ENCODE measurements around the gene SPACA9. TPM values are rescaled to one million over a fixed set of nuclear protein-coding genes. Genes with fewer than 3 reads are reported as not detected.

The SPACA9 gene
- total RNA-seq, 1 experiment from 2014 or later = 0.80 TPM

DNA sequence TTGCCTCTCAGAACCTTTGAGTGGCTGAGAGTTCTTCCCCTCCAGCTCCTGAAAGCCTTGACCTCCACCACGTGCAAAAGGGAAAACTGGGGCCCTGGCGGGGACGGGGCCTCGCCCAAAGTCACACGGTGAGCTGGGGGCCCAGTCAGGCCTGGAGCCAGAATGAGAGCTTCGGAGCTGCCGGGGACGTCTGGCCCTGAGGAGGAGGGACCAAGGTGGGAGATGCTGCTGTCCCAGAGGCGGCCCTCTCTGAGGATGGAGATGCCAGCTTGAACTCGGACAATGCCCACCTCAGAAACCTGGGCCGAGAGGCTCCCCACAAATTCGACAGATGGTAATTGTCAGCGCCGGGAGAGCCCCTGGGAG, 1.3 kb upstream of the SPACA9 start:
- Histone ChIP-seq H3K27me3 (ENCODE audit: control insufficient read depth, insufficient read depth, low read length) (peaks cover 26% of the 10 kb centered on the region), H3K36me3 (replicated peaks; ENCODE audit: control insufficient read depth, insufficient read depth, low read length) (no peaks in the 10 kb centered on the region), H3K4me3 (ENCODE audit: insufficient read depth, low read depth, low read length) (peak overlapping the region; percentile 86)
- peak; percentile 74 for DNase-seq

DNA sequence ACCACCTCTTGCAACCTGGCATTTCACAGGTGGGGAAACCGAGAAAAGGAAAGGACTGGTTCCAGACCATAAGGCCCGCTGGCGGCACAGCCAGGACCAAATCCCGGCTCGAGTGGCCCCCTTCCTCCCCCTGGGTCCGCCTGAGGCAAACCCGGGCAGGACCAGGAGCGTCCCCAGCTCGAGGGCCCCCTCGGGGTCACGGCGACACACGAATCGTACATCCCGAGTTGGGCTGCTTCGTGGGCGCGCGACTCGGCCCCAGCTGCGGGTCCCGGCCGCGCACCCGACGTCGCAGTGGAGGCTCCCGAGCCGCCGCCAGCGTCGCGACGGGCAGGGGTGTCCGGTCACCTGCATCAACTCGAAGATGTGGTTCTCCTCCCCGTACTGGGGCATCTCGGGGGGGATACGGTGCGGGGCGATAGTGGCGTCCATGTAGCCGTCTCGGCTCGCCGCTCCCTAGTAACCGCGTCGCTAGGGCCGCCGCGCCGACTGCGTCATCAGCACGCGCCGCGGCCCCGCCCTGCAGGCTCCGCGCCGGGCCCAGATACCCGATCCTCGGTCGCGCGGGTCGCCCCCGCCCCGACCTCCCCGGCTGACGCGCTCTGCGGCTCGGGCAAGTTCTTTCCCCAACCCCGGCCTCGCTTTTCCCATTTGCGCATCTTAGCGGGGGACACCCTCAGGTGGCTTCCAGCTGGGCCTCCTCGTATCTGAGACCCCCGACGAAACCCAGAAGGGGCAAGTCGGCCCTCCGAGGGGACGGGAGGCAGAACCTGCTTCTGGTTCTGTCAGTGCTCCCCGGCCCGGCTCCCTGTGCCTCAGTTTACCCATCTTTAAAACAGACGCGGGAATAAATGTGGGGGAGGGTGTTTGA, 639 bp upstream of the SPACA9 start, which contains the start of gene AK8:
AK8 (minus strand) TSS at position 461 of the 871 bp plus-strand sequence; CDS start at position 432, 29 bp downstream.
- no peaks in the 10 kb centered on the region for H3K36me3 ChIP-seq (replicated peaks; ENCODE audit: control insufficient read depth, insufficient read depth, low read length)
- peak within 1 kb of the TSS; percentile 86 for H3K4me3 ChIP-seq (ENCODE audit: insufficient read depth, low read depth, low read length)
- H3K27me3 ChIP-seq (ENCODE audit: control insufficient read depth, insufficient read depth, low read length) = peaks cover 26% of the 10 kb centered on the region
- peak; percentile 98 for DNase-seq

DNA sequence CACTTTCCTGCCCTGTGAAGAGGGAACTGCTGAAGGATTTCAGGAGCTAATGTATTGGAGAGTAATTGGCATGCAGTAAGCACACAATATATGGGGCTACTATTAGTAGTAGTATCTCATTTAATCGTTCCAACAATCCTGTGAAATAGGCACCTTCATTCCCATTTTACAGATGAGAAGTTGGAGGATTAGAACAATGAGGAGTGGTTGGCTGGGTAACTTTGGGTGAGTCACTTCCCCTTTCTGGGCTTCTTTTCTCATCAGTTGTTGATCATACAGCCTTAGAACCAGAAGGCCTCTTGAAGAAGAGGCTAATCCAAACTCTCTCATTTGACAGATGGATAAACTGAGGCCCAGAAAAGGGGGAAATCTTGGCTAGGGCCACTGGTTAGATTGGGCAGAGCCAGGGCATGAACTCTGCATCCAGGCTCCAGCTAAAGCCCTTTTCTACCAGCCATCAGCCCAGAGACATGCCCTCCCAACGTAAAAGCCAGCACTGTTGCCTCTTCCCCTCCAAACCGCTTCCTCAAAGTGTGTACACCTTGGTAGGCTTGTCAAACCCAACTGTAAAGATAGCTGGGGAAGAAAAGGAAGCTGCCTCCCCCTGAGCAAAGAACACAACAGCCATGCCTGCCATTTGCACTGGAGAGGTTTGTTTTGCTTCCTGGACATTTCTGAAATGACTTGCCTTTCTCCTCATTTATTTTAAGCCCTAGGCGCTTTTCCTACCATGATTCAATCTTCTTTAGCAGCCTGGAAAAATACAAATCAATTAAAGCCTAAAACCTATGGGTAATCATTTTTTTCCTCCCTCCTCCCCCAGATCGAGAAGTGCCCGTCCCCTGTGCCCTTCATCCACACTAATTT, 992 bp downstream of the SPACA9 start:
- DNase-seq = no peak
- H3K4me3 ChIP-seq (ENCODE audit: insufficient read depth, low read depth, low read length) = no peak overlapping the region
- H3K36me3 ChIP-seq (replicated peaks; ENCODE audit: control insufficient read depth, insufficient read depth, low read length) = no peaks in the 10 kb centered on the region
- peaks cover 26% of the 10 kb centered on the region for H3K27me3 ChIP-seq (ENCODE audit: control insufficient read depth, insufficient read depth, low read length)

DNA sequence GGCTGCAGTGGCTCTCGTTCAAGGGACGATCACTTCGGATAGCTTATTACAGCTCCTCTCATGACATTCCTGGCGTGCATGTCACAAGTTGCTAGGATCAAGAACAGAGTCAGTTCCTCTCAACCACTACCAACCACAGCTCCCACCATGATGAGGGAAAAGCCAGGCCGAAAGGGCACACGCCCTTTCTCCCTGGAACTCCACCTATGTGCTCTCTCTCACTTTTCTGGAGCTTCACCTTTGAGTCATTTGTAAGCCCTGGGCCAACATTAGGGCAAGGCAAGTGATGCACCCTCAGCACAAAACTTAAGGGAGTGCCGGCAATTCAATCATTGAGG, 1.6 kb downstream of the SPACA9 start:
- Histone ChIP-seq H3K36me3 (replicated peaks; ENCODE audit: control insufficient read depth, insufficient read depth, low read length) (no peaks in the 10 kb centered on the region), H3K4me3 (ENCODE audit: insufficient read depth, low read depth, low read length) (no peak overlapping the region), H3K27me3 (ENCODE audit: control insufficient read depth, insufficient read depth, low read length) (peaks cover 26% of the 10 kb centered on the region)
- DNase-seq = no peak

DNA sequence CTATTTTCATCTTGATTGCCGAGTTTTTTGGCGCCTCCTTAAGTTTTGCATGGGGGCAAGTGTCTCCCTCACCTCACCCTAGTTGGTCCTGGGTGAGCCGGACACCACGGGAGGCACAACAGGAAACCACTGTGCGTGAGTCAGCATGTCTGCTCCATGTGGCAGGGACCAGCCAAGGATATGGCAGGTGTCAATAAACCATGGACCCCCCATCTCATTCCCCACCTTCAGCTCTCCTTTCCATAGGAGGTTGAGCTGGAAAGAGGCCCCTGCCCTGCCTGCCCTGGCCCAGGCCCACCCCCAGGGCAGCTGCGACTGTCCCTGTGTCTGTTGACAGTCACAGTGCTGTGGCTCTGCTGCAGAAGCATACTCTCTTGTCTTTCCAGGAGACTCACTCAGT, 3.1 kb downstream of the SPACA9 start:
- DNase-seq = no peak
- H3K36me3 ChIP-seq (replicated peaks; ENCODE audit: control insufficient read depth, insufficient read depth, low read length) = no peaks in the 10 kb centered on the region
- peaks cover 22% of the 10 kb centered on the region for H3K27me3 ChIP-seq (ENCODE audit: control insufficient read depth, insufficient read depth, low read length)

DNA sequence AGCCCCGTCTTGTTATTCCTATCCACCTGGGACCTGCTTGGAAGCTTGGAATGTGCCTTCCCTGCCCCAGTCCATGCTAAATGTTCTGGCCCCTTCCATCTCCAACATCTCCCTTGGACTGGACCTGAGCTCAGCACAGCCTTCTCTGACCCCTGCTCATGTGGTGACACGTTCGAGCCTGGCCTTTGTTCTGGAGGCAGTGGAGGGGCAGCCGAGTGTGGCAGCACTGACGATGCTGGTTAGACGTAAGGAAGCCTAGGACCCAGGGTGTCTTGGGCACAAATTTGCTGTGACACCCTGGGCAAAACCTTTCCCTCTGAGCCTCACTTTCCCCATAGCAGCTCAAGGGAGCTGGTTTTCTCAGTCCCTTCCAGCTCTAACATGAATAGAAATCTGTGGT, 3.9 kb downstream of the SPACA9 start:
- Histone ChIP-seq H3K4me3 (ENCODE audit: insufficient read depth, low read depth, low read length) (no peak overlapping the region), H3K27me3 (ENCODE audit: control insufficient read depth, insufficient read depth, low read length) (peaks cover 14% of the 10 kb centered on the region), H3K36me3 (replicated peaks; ENCODE audit: control insufficient read depth, insufficient read depth, low read length) (no peaks in the 10 kb centered on the region)
- DNase-seq = no peak

More for the DNA sequence above, 3.1 kb downstream of the SPACA9 start:
- H3K4me3 ChIP-seq (ENCODE audit: insufficient read depth, low read depth, low read length) = no peak overlapping the region

DNA sequence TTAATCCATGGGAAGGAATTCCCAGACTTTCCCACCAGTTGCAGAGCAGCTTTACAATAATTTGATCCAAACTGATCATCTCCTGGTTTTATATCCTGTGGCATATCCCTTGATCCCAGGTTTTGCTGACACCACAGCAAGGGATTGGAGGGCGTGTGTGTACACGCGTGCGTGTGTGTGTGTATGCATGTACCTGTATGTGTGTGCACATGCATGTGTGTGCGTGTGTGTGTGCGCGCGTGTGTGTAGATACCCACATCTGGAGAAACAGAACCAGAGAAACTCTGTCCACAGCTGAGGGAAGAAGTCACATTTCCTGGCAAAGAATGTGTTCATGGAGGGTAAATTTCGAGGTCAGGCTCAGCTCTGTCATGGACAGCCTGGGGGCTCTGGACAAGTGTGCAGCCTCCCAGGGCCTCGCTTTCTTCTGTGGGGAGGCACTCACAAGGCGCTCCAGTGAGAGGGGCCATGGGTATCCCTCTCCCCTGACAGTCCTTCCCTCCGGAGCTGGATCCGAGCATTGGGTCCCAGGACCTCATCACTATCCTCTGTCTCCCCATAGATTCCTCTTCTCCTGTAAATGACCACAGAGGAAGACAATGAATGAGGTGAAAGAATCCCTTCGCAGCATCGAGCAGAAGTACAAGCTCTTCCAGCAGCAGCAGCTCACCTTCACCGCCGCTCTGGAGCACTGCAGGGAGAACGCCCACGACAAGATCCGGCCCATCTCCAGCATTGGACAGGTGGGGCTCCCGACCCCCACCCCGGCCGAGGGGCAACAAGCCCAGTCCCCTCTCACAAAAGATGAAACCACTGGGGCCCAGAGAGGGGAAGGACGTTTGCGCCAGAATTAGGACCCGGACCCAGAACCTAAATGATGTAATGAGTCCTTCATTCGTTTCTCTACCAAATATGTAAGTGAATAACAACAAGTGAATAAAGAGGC, 4.9 kb downstream of the SPACA9 start:
- Histone ChIP-seq H3K36me3 (replicated peaks; ENCODE audit: control insufficient read depth, insufficient read depth, low read length) (no peaks in the 10 kb centered on the region), H3K27me3 (ENCODE audit: control insufficient read depth, insufficient read depth, low read length) (peaks cover 7% of the 10 kb centered on the region), H3K4me3 (ENCODE audit: insufficient read depth, low read depth, low read length) (no peak overlapping the region)
- no peak for DNase-seq

DNA sequence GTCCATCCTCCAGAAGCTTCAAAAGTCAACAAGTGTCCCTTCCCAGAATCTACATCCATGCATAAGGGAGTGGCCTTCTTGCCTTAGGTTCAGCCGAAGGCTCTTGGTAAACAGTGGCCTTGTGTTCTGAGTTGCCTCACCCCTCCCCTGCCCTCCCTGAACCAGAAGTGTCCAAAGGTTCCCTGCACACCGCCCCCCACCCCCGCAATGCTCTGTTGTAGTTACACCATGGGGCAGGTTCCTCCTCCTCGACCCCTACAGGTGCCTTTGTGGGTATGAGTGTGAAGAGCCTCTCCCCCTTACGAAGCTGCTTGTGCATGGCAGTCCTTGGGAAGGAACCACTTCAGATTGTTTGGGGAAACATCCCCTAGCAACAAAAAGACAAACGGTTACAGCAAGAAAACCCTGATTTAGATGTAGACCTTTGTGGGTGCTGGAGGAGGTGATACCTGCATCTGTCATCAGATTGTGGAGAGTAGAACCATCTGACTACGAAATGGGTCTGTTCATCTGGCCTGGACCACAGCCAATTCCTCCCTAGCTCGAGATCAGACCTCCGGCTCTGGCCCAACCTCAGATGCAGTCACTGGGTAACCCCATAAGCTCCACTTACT, 7.1 kb downstream of the SPACA9 start:
- no peak for DNase-seq
- Histone ChIP-seq H3K36me3 (replicated peaks; ENCODE audit: control insufficient read depth, insufficient read depth, low read length) (no peaks in the 10 kb centered on the region), H3K27me3 (ENCODE audit: control insufficient read depth, insufficient read depth, low read length) (no peaks in the 10 kb centered on the region), H3K4me3 (ENCODE audit: insufficient read depth, low read depth, low read length) (no peak overlapping the region)

DNA sequence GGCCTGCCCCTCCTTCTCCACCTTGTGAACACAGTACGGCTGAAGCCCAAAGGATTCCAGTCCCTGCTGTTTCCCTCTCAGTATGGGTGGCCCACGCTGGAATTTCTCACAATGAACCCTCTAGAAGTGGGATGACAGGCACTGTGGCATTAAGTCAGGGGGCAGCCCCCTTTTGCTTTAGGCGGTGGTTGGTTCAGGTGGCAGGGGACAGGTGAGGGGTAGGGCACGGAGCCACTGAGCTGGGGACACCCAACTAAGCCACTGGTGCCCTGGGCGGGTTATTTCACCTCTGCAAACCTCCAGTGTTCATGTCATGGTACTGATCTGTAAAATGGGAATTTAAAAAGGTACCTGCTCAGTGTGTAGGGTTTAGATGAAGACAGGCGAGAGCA, 7.6 kb downstream of the SPACA9 start:
- no peaks in the 10 kb centered on the region for H3K36me3 ChIP-seq (replicated peaks; ENCODE audit: control insufficient read depth, insufficient read depth, low read length)
- no peak overlapping the region for H3K4me3 ChIP-seq (ENCODE audit: insufficient read depth, low read depth, low read length)
- DNase-seq = no peak
- H3K27me3 ChIP-seq (ENCODE audit: control insufficient read depth, insufficient read depth, low read length) = no peaks in the 10 kb centered on the region

DNA sequence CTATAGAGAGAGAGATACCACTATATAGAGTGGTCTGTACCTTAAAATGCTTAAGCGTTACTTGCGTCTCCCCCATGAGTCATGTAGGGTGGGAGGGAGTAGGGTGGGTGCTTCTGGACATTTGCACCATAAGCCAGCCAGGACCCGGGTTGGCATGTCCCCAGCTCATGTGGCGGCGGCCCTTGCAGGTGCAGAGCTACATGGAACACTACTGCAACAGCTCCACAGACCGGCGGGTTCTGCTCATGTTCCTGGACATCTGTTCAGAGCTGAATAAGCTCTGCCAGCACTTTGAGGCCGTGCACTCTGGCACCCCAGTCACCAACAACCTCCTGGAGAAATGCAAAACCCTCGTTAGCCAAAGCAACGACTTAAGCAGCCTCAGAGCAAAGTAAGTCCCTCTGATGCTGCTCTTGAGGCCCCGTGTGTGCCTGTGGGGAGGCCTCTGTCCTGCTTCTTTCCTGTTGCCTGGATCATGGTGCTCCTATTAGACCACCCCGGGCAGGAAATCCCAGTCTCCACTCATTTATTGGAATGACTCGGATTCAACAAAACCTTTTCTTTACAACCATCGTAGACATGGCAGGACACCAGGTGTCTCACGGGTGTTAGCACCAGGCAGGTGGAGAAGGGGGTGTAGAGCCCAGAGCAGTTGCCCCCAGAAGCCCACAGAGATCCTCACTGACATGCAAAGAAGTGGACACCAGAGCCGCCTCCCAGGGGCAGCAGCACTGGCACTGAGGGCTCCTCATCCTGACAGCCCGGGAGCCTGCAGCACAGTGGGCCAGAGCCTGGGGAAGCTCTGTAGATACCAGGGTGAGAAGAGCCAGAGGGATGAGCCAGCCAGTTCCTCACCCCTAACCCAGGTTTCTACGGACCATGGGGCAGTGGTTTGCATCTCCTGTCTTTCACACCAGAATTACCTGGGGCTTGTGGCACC, 8.8 kb downstream of the SPACA9 start:
- Histone ChIP-seq H3K27me3 (ENCODE audit: control insufficient read depth, insufficient read depth, low read length) (no peaks in the 10 kb centered on the region), H3K4me3 (ENCODE audit: insufficient read depth, low read depth, low read length) (no peak overlapping the region), H3K36me3 (replicated peaks; ENCODE audit: control insufficient read depth, insufficient read depth, low read length) (no peaks in the 10 kb centered on the region)
- DNase-seq = no peak

DNA sequence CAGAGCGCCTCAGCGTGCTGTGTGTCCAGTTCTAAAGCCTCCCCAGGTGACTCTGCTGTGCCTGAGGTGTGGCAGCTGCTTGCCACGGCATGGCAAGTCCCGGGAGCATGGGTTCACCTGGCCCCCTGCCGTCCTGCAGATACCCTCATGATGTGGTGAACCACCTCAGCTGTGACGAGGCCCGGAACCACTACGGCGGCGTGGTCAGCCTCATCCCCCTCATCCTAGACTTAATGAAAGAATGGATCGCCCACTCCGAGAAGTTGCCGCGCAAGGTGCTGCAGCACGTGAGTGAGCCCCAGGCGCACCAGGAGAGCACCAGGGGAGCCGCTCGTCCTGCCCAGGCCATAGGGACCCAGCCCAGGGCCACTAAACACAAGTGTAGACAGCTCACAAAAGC, 9.5 kb downstream of the SPACA9 start:
- no peaks in the 10 kb centered on the region for H3K27me3 ChIP-seq (ENCODE audit: control insufficient read depth, insufficient read depth, low read length)
- no peak for DNase-seq

DNA sequence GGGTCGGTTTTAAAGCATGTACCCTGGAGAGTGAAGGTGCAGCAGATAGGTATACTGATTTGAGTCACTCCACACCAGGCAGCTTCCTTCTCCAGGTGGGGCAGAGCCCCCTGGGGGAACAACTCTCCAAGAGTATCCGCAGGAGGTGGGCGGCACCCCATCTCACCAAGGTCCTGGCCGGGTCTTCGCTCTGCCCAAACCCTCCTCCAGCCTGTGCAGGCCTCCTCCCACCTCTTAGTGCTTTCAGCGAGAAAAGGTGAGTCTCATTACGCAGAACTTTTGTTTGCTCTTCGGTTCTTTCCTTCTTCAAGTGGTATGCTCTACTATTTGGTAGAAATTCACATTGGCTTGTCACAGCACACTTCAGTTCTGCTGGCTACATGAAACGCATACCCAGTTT, 13.7 kb downstream of the SPACA9 start:
- Histone ChIP-seq H3K36me3 (replicated peaks; ENCODE audit: control insufficient read depth, insufficient read depth, low read length) (peaks cover 8% of the 10 kb centered on the region), H3K27me3 (ENCODE audit: control insufficient read depth, insufficient read depth, low read length) (no peaks in the 10 kb centered on the region), H3K4me3 (ENCODE audit: insufficient read depth, low read depth, low read length) (no peak overlapping the region)
- no peak for DNase-seq

More for the DNA sequence above, 9.5 kb downstream of the SPACA9 start:
- Histone ChIP-seq H3K4me3 (ENCODE audit: insufficient read depth, low read depth, low read length) (no peak overlapping the region), H3K36me3 (replicated peaks; ENCODE audit: control insufficient read depth, insufficient read depth, low read length) (no peaks in the 10 kb centered on the region)

DNA sequence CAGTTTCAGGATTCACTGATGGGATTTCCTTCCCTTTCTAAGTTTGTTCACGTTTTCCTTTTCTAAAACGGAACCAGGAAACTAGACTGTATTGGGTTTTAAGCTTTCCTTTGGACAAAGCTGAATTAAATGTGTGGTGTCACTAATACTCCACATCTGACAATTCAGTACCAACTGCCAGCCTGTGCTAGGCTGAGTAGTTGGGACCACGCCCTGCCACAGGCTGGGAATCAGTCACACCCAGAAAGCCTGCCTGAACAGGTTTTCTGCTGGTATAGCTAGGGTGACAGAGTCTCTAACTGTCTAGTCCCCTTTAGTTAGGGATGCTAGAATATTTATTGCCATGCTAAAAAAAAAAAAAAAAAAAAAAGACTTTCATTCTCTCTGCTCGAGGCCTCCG, 15.6 kb downstream of the SPACA9 start:
- H3K36me3 ChIP-seq (replicated peaks; ENCODE audit: control insufficient read depth, insufficient read depth, low read length) = peaks cover 13% of the 10 kb centered on the region

More for the DNA sequence above, 15.6 kb downstream of the SPACA9 start:
- no peak for DNase-seq
- H3K4me3 ChIP-seq (ENCODE audit: insufficient read depth, low read depth, low read length) = no peak overlapping the region
- H3K27me3 ChIP-seq (ENCODE audit: control insufficient read depth, insufficient read depth, low read length) = no peaks in the 10 kb centered on the region

Data from H7 (cell line).